DMS 273 (cell line): Measurements from ENCODE around the gene ARHGAP42.

ENCODE experiments used
- DNase-seq: peaks from one replicate; lab custom pipeline; 2025; ENCODE audit not compliant: unreplicated experiment; lab: John Stamatoyannopoulos, UW

The ARHGAP42 gene

GRCh38 chr11:100956351-100956750 lies 269.3 kb downstream of the ARHGAP42 start:
- DNase-seq, result no peak

GRCh38 chr11:100957499-100957898 lies 270.4 kb downstream of the ARHGAP42 start:
- no peak for DNase-seq

GRCh38 chr11:100961633-100962032 lies 274.5 kb downstream of the ARHGAP42 start:
- DNase-seq, result no peak

GRCh38 chr11:100963375-100963774 lies 276.3 kb downstream of the ARHGAP42 start:
- no peak for DNase-seq

GRCh38 chr11:100964435-100964834 lies 277.3 kb downstream of the ARHGAP42 start:
- DNase-seq, result no peak

- DNase-seq, result no peak
Measured at GRCh38 chr11:100965346-100965745, 278.3 kb downstream of the ARHGAP42 start.

- no peak for DNase-seq
Measured at GRCh38 chr11:100966366-100966765, 279.3 kb downstream of the ARHGAP42 start.

GRCh38 chr11:100969008-100969407 lies 281.9 kb downstream of the ARHGAP42 start:
- DNase-seq, result no peak

- DNase-seq, result no peak
Measured at GRCh38 chr11:100970283-100971164, 283.4 kb downstream of the ARHGAP42 start.

- DNase-seq, result no peak
Measured at GRCh38 chr11:100972046-100972445, 285.0 kb downstream of the ARHGAP42 start.

GRCh38 chr11:100978442-100978841 lies 291.4 kb downstream of the ARHGAP42 start:
- DNase-seq, result no peak

- no peak for DNase-seq
Measured at GRCh38 chr11:100978939-100979338, 291.9 kb downstream of the ARHGAP42 start.

GRCh38 chr11:100980156-100980555 lies 293.1 kb downstream of the ARHGAP42 start:
- DNase-seq, result peak; percentile 4

- DNase-seq, result no peak
Measured at GRCh38 chr11:100981196-100981824, 294.2 kb downstream of the ARHGAP42 start.

GRCh38 chr11:100984668-100985067 lies 297.6 kb downstream of the ARHGAP42 start:
- no peak for DNase-seq

- no peak for DNase-seq
Measured at GRCh38 chr11:100990931-100991330, 303.8 kb downstream of the ARHGAP42 start.

GRCh38 chr11:100991541-100991940 lies 304.5 kb downstream of the ARHGAP42 start:
- DNase-seq, result no peak

- DNase-seq, result no peak
Measured at GRCh38 chr11:100994966-100995365, 307.9 kb downstream of the ARHGAP42 start.

- no peak for DNase-seq
Measured at GRCh38 chr11:100999756-101000155, 312.7 kb downstream of the ARHGAP42 start.

GRCh38 chr11:101003468-101003867 lies 316.4 kb downstream of the ARHGAP42 start:
- DNase-seq, result peak; percentile 53

GRCh38 chr11:101008961-101009689 lies 322.0 kb downstream of the ARHGAP42 start:
- DNase-seq, result no peak

GRCh38 chr11:101009690-101010055 lies 322.6 kb downstream of the ARHGAP42 start:
- no peak for DNase-seq
